Nephron progenitor cell (in vitro differentiated cells): ENCODE measurements around the gene BNIP5.
A peak's percentile ranks its signal among the peaks of the same experiment; 100 is the strongest.

ENCODE experiments used
- DNase-seq: peaks from one replicate; pipeline ENCODE4 v3.0.0; 2021
- H3K27ac Mint-ChIP-seq: 2 replicates; pipeline ENCODE4 v1.8.0; 2021; ENCODE audit warnings: mild to moderate bottlenecking, moderate library complexity, mixed read lengths
- H3K27me3 Mint-ChIP-seq: 2 replicates; pipeline ENCODE4 v1.8.0; 2021; ENCODE audit warnings: mild to moderate bottlenecking, low read depth, mixed read lengths; ENCODE audit not compliant: poor library complexity
- H3K36me3 Mint-ChIP-seq: 2 replicates; pipeline ENCODE4 v1.8.0; 2021; ENCODE audit warnings: low read depth, mixed read lengths
- H3K4me1 Mint-ChIP-seq: 2 replicates; pipeline ENCODE4 v1.8.0; 2021; ENCODE audit warnings: mixed read lengths
- H3K4me3 Mint-ChIP-seq: 2 replicates; pipeline ENCODE4 v1.8.0; 2021; ENCODE audit warnings: mild to moderate bottlenecking, moderate library complexity, mixed read lengths
- H3K9me3 Mint-ChIP-seq: 2 replicates; pipeline ENCODE4 v1.8.0; 2021; ENCODE audit warnings: mild to moderate bottlenecking, moderate library complexity, mixed read lengths
- CTCF ChIP-seq: fragments of 200-600 bp; sonication (generic); IDR thresholded peaks from 2 replicates; pipeline ENCODE4 v1.5.0; 2021; ENCODE audit warnings: antibody characterized with exemption

BNIP5 gene

DNA sequence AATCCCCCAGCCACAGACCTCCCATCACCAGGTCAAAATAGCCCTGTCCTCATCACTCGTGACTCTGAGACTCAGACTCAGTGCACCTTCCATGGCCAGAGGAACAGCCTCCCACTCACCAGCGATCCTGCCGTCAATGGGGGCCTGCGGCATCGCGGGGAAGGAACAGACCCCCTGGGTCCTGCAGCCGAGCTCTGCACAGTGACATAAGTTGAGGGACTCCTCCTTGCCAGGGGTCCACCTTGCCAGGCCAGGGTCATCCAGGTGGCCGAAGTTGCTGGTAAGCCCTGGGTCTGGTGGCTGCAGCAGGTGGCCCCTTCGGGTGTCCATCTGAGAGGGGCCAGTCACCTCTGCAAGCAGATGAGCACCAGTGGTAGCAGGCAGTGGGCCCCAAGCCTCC lies 34.5 kb upstream of the BNIP5 start:
- Mint-ChIP-seq H3K36me3 (no peaks in the 10 kb centered on the region), H3K4me1 (peaks cover 22% of the 10 kb centered on the region), H3K9me3 (no peaks in the 10 kb centered on the region), H3K27ac (no peak overlapping the region), H3K4me3 (no peak overlapping the region), H3K27me3 (peaks cover 27% of the 10 kb centered on the region)
- TF ChIP-seq CTCF = no peak
- no peak for DNase-seq

- Mint-ChIP-seq H3K4me3 (no peak overlapping the region), H3K36me3 (no peaks in the 10 kb centered on the region), H3K4me1 (peaks cover 22% of the 10 kb centered on the region), H3K9me3 (no peaks in the 10 kb centered on the region), H3K27ac (peak overlapping the region; percentile 48), H3K27me3 (peaks cover 25% of the 10 kb centered on the region)
- no peak for DNase-seq
- TF ChIP-seq CTCF = no peak
Observed at GRCh38 chr6:36370638-36371037, 34.0 kb upstream of the BNIP5 start.

- no peak overlapping the region for H3K27ac Mint-ChIP-seq
- no peak for DNase-seq
- H3K9me3 Mint-ChIP-seq = no peaks in the 10 kb centered on the region
- peaks cover 22% of the 10 kb centered on the region for H3K4me1 Mint-ChIP-seq
- H3K27me3 Mint-ChIP-seq = peaks cover 25% of the 10 kb centered on the region
- no peak overlapping the region for H3K4me3 Mint-ChIP-seq
- H3K36me3 Mint-ChIP-seq = no peaks in the 10 kb centered on the region
- TF ChIP-seq CTCF = no peak
Observed at GRCh38 chr6:36368921-36369865, 32.5 kb upstream of the BNIP5 start.

DNA sequence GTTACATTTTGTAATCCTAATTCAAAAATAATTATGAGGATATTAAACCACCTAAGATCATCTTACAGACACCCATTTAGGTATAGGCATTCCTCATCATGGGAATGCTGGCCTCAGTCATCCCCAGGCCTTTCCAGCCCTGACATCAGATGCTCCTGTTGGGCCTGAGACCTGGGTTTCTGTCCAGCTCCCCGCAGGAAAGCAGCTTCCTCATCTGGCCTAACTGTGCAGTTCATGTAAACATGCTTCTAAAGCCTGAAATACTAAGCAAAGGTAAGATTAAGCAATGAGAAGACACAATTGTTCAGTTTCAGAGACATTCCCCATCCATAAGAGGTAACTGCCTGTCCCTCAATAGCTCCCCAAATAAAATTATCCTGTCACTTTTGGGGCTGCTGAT lies 31.7 kb upstream of the BNIP5 start:
- no peak overlapping the region for H3K27ac Mint-ChIP-seq
- H3K9me3 Mint-ChIP-seq = no peaks in the 10 kb centered on the region
- H3K4me1 Mint-ChIP-seq = peaks cover 22% of the 10 kb centered on the region
- DNase-seq = no peak
- no peaks in the 10 kb centered on the region for H3K36me3 Mint-ChIP-seq
- H3K27me3 Mint-ChIP-seq = peaks cover 18% of the 10 kb centered on the region
- H3K4me3 Mint-ChIP-seq = no peak overlapping the region
- no peak for TF ChIP-seq CTCF

DNA sequence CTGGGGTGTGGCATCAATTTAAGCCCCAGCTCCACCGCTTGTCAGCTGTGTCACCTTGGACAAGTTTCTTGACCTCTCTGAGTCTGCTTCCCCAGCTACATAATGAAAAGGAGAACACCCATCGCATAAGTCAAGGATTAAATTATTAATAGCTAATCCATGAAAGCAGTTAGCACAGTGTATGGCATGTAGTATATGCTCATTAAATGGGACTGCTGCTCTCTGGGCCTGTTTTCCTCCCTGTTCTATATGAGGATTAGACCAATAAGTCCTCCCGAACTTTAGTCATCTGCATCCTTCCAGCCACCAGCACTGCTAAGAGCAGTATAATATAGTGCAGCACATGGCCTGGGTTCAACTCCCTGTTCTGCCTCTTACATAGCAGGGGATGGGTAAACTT lies 31.1 kb upstream of the BNIP5 start:
- no peak overlapping the region for H3K4me3 Mint-ChIP-seq

More for the DNA sequence above, 31.1 kb upstream of the BNIP5 start:
- Mint-ChIP-seq H3K36me3 (no peaks in the 10 kb centered on the region), H3K27me3 (peaks cover 17% of the 10 kb centered on the region), H3K9me3 (no peaks in the 10 kb centered on the region), H3K27ac (no peak overlapping the region), H3K4me1 (peaks cover 17% of the 10 kb centered on the region)
- DNase-seq = no peak
- TF ChIP-seq CTCF = no peak
